Heart left ventricle (tissue), 16 donors: Measurements from ENCODE around the gene TPT1. TPM values are rescaled to one million over a fixed set of nuclear protein-coding genes. Genes with fewer than 3 reads are reported as not detected.

Experiments
- ATAC-seq, 4 donors: fragments of 200-7000 bp; cut with Tn5 transposase; one replicate each; pipeline ENCODE4 v1.9.1; 2020 to 2022; ENCODE audit warnings: moderate library complexity in 4 of 4, mild to moderate bottlenecking in 3 of 4, moderate number of reproducible peaks in 1 of 4
- DNase-seq, 5 donors: peaks; one replicate each; pipeline ENCODE4 v3.0.0-alpha.2; 2020
- H3K27ac ChIP-seq, 12 donors: fragments of 200-600 bp; sonication (generic) in 4 of 12; one replicate each; pipeline versions ENCODE4 v1.5.0 to v1.8.0; 2016 to 2022; ENCODE audit warnings: mild to moderate bottlenecking in 2 of 12
- H3K27me3 ChIP-seq, 9 donors: fragments of 200-600 bp; sonication (generic) in 2 of 9; one replicate each; pipeline versions ENCODE4 v1.5.1 to v1.8.0; 2016 to 2022; ENCODE audit warnings: mild to moderate bottlenecking in 3 of 9
- H3K36me3 ChIP-seq, 9 donors: fragments of 200-600 bp; sonication (generic) in 2 of 9; one replicate each; pipeline versions ENCODE4 v1.5.0 to v1.8.0; 2018 to 2022; ENCODE audit warnings: mild to moderate bottlenecking in 2 of 9
- H3K4me1 ChIP-seq, 12 donors: fragments of 200-600 bp; sonication (generic) in 4 of 12; one replicate each; pipeline versions ENCODE4 v1.5.0 to v1.8.0; 2016 to 2022; ENCODE audit warnings: mild to moderate bottlenecking in 3 of 12
- H3K4me3 ChIP-seq, 12 donors: fragments of 200-600 bp; sonication (generic) in 4 of 12; one replicate each; pipeline versions ENCODE4 v1.5.0 to v1.8.0; 2017 to 2022; ENCODE audit warnings: mild to moderate bottlenecking in 9 of 12, moderate library complexity in 4 of 12
- H3K9me3 ChIP-seq, 12 donors: fragments of 200-600 bp; sonication (generic) in 4 of 12; one replicate each; pipeline versions ENCODE4 v1.5.0 to v1.8.0; 2016 to 2022; ENCODE audit warnings: mild to moderate bottlenecking in 1 of 12
- CTCF ChIP-seq, 12 donors: fragments of 200-600 bp; sonication (generic) in 4 of 12; IDR thresholded peaks; one replicate each; pipeline versions ENCODE4 v1.5.0 to v1.8.0; 2018 to 2022; ENCODE audit warnings: antibody characterized with exemption in 12 of 12, mild to moderate bottlenecking in 5 of 12
- POLR2A ChIP-seq, 2 donors: fragments of 450-650 bp; IDR thresholded peaks; one replicate each; pipeline ENCODE4 v1.6.1; 2017; ENCODE audit warnings: antibody characterized with exemption in 2 of 2, mild to moderate bottlenecking in 2 of 2, moderate library complexity in 2 of 2
- WGBS, 4 donors: extraction: QIAGEN DNeasy Blood & Tissue Kit in 2 of 4; methylation state at CpG; one replicate each; pipeline versions ENCODE4 v1.1.5 to v1.1.7; 2013 to 2018; 5-methylcytosine and 5-hydroxymethylcytosine counted together
- intact Hi-C, 10 donors: fragments of 100-400 bp; cut with DNase I; formaldehyde crosslinking; loops; one replicate each; pipeline versions ENCODE4 v1.11.1 to v1.14.2; 2022
- polyA plus RNA-seq, 2 donors: library from polyadenylated mRNA; stranded (reverse); fragments of 200-250 nt; gene quantifications; one replicate each; pipeline ENCODE4 v1.2.3, GENCODE V29; 2013
- total RNA-seq, 9 donors: library from RNA; depleted of rRNA in 2 of 9; stranded (reverse); fragments of >200 nt in 2 of 9; fragmentation: NEBNext Ultra II Directional in 3 of 9; extraction: Animal tissue kit (Norgen Biotek cat#: 25700) in 3 of 9; gene quantifications; one replicate each; pipeline versions ENCODE4 v1.1.0 to v1.2.4, GENCODE V29; 2016 to 2023
- donor health status: ischemic (EF 13 %, LVEDD 7.1; RV severe dilation, severe dysfunction).
- donor health status: healthy with polysubstance abuse.
- donor health status: DM: no; HTN: yes; CAD: no.
- donor health status: DM: no; HTN: no; CAD: no.
- donor health status: ischemic (EF 25% LVEDD 6.9; RV normal size, moderate dysfunction).
- donor health status: ischemic (EF 25% LVEDD 5.7; RV mildly dilated, moderate dysfunction).
- donor health status: healthy.
- donor health status: DM: yes; HTN: yes; CAD: no.
- donor health status: ischemic (EF 35%, LVEDD 5.7; RV mildly dilated, moderate dysfunction).
- donor health status: nonischemic (EF 11% LVEDD 7.7; RV severe dilation, severe dysfunction).
- donor health status: DM: yes; HTN: yes; CAD: no.
- donor health status: PGD.
- donor health status: ischemic (EF 29% LVEDD 5.4; RV normal size, mild dysfunction).
- donor health status: nonischemic (EF 23%, LVEDD 6.1; RV moderate dilation, normal function).

Gene TPT1
- total and polyA plus RNA-seq, 11 donors, result 1,738 to 7,117 (median 3,896) TPM

DNA sequence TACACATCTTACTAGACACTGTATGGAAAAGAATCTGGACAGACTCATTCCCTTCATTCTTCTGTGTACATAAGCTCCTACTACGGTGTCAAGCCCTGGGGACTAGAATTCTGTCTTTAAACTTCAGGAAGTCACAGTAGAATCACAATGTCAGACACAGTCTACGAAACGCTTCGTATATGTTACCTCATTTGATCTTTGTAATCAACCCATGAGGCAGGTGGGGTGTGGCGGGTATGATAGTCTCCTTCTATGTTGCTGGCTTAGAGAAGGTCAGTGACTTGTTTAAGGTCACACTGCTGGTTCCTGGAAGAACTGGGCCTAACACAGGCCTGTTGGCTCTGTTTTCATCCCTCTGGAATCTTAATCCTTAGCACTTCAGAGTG is 32.2 kb upstream of the TPT1 start:
- Histone ChIP-seq H3K36me3 (peaks cover 0 to 13% (median 0%) of the 10 kb centered on the region in 9 donors), H3K9me3 (no peaks in the 10 kb centered on the region), H3K4me3 (no peak overlapping the region), H3K4me1 (peaks cover 0 to 35% (median 17%) of the 10 kb centered on the region in 12 donors), H3K27ac (peak overlapping the region in 1 of 12 donors; percentile 38), H3K27me3 (no peaks in the 10 kb centered on the region)
- TF ChIP-seq POLR2A (IDR thresholded peaks at IDR 0.05) (no peak), CTCF (IDR thresholded peaks at IDR 0.05) (no peak)
- ATAC-seq (no peak), DNase-seq (no peak)
- intact Hi-C loops, result loop anchor here in 9 of 10 donors (5.0 to 10.0 kb wide), 8 partner anchors 89 to 122 kb away; partner anchors contain the start of gene COG3 (in 2 of the 9)
- WGBS, 4 donors, result 66 to 87% (median 77%) methylated on average over 5 of the region's 5 CpGs

GRCh38 chr13:45372189-45373161 is 31.5 kb upstream of the TPT1 start:
- H3K4me1 ChIP-seq, result peaks cover 0 to 35% (median 19%) of the 10 kb centered on the region in 12 donors
- WGBS, 4 donors, result 77 to 83% (median 81%) methylated on average over 24 of the region's 24 CpGs
- H3K36me3 ChIP-seq, result peaks cover 0 to 13% (median 0%) of the 10 kb centered on the region in 9 donors
- ATAC-seq (peak in 1 of 4 donors; percentile 13), DNase-seq (no peak)
- intact Hi-C loops, result loop anchor here in 9 of 10 donors (5.0 to 10.0 kb wide), 8 partner anchors 90 to 122 kb away; partner anchors contain the start of gene COG3 (in 2 of the 9)
- no peak for TF ChIP-seq CTCF (IDR thresholded peaks at IDR 0.05)
- TF ChIP-seq POLR2A (IDR thresholded peaks at IDR 0.05), result no peak
- H3K4me3 ChIP-seq, result no peak overlapping the region
- H3K9me3 ChIP-seq, result no peaks in the 10 kb centered on the region
- peak overlapping the region in 1 of 12 donors; percentile 38 for H3K27ac ChIP-seq
- H3K27me3 ChIP-seq, result no peaks in the 10 kb centered on the region

GRCh38 chr13:45370922-45371406 is 30.0 kb upstream of the TPT1 start:
- DNase-seq, result peak; percentile 70 to 82 (median 71)
- TF ChIP-seq CTCF (IDR thresholded peaks at IDR 0.05) (peak; percentile 93 to 99 (median 96)), POLR2A (IDR thresholded peaks at IDR 0.05) (no peak)
- Histone ChIP-seq H3K4me1 (peaks cover 0 to 35% (median 21%) of the 10 kb centered on the region in 12 donors), H3K9me3 (no peaks in the 10 kb centered on the region), H3K27me3 (no peaks in the 10 kb centered on the region), H3K4me3 (peak overlapping the region in 7 of 12 donors; percentile 14 to 45 (median 21)), H3K27ac (peak overlapping the region in 6 of 12 donors; percentile 4 to 58 (median 43)), H3K36me3 (peaks cover 0 to 13% (median 0%) of the 10 kb centered on the region in 9 donors)
- intact Hi-C loops, result loop anchor here in 9 of 10 donors (1.0 to 10.0 kb wide), 10 partner anchors 23 to 124 kb away; partner anchors contain the start of gene COG3 (in 2 of the 9)
- peak; percentile 83 to 91 (median 86) for ATAC-seq
- 13 to 17% (median 15%) methylated on average over 26 to 30 of the region's 30 CpGs for WGBS, 4 donors

DNA sequence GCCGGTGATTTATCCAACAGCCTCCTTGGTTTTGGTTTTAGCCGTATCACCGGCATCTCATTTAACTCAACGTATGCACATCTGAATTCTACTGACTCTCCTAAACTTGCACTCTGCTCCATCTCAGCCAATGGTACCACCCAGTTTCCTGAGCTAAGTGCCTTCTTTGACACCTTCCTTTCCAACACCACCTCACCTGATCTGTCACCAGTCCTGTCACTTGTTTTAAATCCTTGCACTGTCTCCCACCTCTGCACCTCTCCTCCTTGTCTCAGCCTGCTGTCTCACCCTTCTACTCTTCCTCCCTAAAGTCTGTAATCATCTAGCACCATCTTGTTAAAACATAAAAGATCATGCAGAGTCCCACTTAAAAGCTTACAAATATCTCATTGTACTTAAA is 28.1 kb upstream of the TPT1 start:
- H3K9me3 ChIP-seq, result no peaks in the 10 kb centered on the region
- no peaks in the 10 kb centered on the region for H3K27me3 ChIP-seq
- intact Hi-C loops, result no loop called here
- H3K36me3 ChIP-seq, result peaks cover 0 to 17% (median 4%) of the 10 kb centered on the region in 9 donors
- H3K27ac ChIP-seq, result no peak overlapping the region
- ATAC-seq, result no peak
- WGBS, 4 donors, result 93 to 96% (median 95%) methylated on average over 4 of the region's 4 CpGs
- H3K4me3 ChIP-seq, result no peak overlapping the region
- DNase-seq, result no peak
- TF ChIP-seq POLR2A (IDR thresholded peaks at IDR 0.05), result no peak
- no peak for TF ChIP-seq CTCF (IDR thresholded peaks at IDR 0.05)
- peaks cover 0 to 35% (median 21%) of the 10 kb centered on the region in 12 donors for H3K4me1 ChIP-seq
